Mononuclear cell (primary cell): ENCODE results near the gene DPF3. TPM values are rescaled to one million over a fixed set of nuclear protein-coding genes. Genes with fewer than 3 reads are reported as not detected.

ENCODE experiments used
- H3K27me3 ChIP-seq: 2 replicates; pipeline ENCODE4 v1.6.0; 2011; ENCODE audit warnings: low read length, control low read depth; ENCODE audit not compliant: insufficient read depth
- H3K4me1 ChIP-seq: 2 replicates; pipeline ENCODE4 v1.5.1; 2011; ENCODE audit warnings: mild to moderate bottlenecking, low read length, control low read depth; ENCODE audit not compliant: insufficient read depth
- H3K4me3 ChIP-seq: 2 replicates; pipeline ENCODE4 v1.5.1; 2011; ENCODE audit warnings: mild to moderate bottlenecking, low read length, moderate library complexity
- H3K9me3 ChIP-seq: 2 replicates; pipeline ENCODE4 v1.5.1; 2011; ENCODE audit warnings: low read depth, mild to moderate bottlenecking, control low read depth, low read length
- total RNA-seq: library from RNA; depleted of rRNA; stranded (reverse); fragments of >200 nt; gene quantifications from one replicate; pipeline ENCODE4 v1.2.3, GENCODE V29; 2012

DPF3 gene
- total RNA-seq, 1 donor = 1.3 TPM

- no peaks in the 10 kb centered on the region for H3K9me3 ChIP-seq
- H3K4me1 ChIP-seq = no peaks in the 10 kb centered on the region
- no peak overlapping the region for H3K4me3 ChIP-seq
- no peaks in the 10 kb centered on the region for H3K27me3 ChIP-seq
These were observed 101.7 kb downstream of the DPF3 start for GRCh38 chr14:72792051-72792788.

- no peaks in the 10 kb centered on the region for H3K4me1 ChIP-seq
- H3K27me3 ChIP-seq = no peaks in the 10 kb centered on the region
- no peak overlapping the region for H3K4me3 ChIP-seq
- no peaks in the 10 kb centered on the region for H3K9me3 ChIP-seq
These were observed 102.9 kb downstream of the DPF3 start for GRCh38 chr14:72790887-72791566.

- H3K27me3 ChIP-seq = no peaks in the 10 kb centered on the region
- no peaks in the 10 kb centered on the region for H3K9me3 ChIP-seq
- H3K4me1 ChIP-seq = no peaks in the 10 kb centered on the region
- no peak overlapping the region for H3K4me3 ChIP-seq
These were observed 104.8 kb downstream of the DPF3 start for GRCh38 chr14:72788972-72789728.

GRCh38 chr14:72788255-72788654, 105.6 kb downstream of the DPF3 start:
- no peaks in the 10 kb centered on the region for H3K9me3 ChIP-seq
- H3K27me3 ChIP-seq = no peaks in the 10 kb centered on the region
- H3K4me1 ChIP-seq = no peaks in the 10 kb centered on the region
- H3K4me3 ChIP-seq = no peak overlapping the region

GRCh38 chr14:72787841-72788240, 106.1 kb downstream of the DPF3 start:
- Histone ChIP-seq H3K4me3 (no peak overlapping the region), H3K27me3 (no peaks in the 10 kb centered on the region), H3K9me3 (no peaks in the 10 kb centered on the region), H3K4me1 (no peaks in the 10 kb centered on the region)

GRCh38 chr14:72786378-72787350, 107.2 kb downstream of the DPF3 start:
- H3K4me1 ChIP-seq = no peaks in the 10 kb centered on the region
- H3K9me3 ChIP-seq = no peaks in the 10 kb centered on the region
- H3K27me3 ChIP-seq = no peaks in the 10 kb centered on the region
- no peak overlapping the region for H3K4me3 ChIP-seq

- no peaks in the 10 kb centered on the region for H3K27me3 ChIP-seq
These were observed 110.2 kb downstream of the DPF3 start for GRCh38 chr14:72783741-72784140.

GRCh38 chr14:72782817-72783216, 111.1 kb downstream of the DPF3 start:
- H3K9me3 ChIP-seq = no peaks in the 10 kb centered on the region
- no peak overlapping the region for H3K4me3 ChIP-seq
- no peaks in the 10 kb centered on the region for H3K4me1 ChIP-seq
- no peaks in the 10 kb centered on the region for H3K27me3 ChIP-seq

More at GRCh38 chr14:72783741-72784140, 110.2 kb downstream of the DPF3 start:
- Histone ChIP-seq H3K9me3 (no peaks in the 10 kb centered on the region), H3K4me1 (no peaks in the 10 kb centered on the region), H3K4me3 (no peak overlapping the region)

GRCh38 chr14:72781561-72782508, 112.1 kb downstream of the DPF3 start:
- Histone ChIP-seq H3K4me1 (no peaks in the 10 kb centered on the region), H3K27me3 (no peaks in the 10 kb centered on the region), H3K9me3 (no peaks in the 10 kb centered on the region), H3K4me3 (no peak overlapping the region)

GRCh38 chr14:72780751-72781150, 113.2 kb downstream of the DPF3 start:
- Histone ChIP-seq H3K4me3 (no peak overlapping the region), H3K9me3 (no peaks in the 10 kb centered on the region)

GRCh38 chr14:72779679-72780078, 114.2 kb downstream of the DPF3 start:
- no peaks in the 10 kb centered on the region for H3K4me1 ChIP-seq
- no peaks in the 10 kb centered on the region for H3K9me3 ChIP-seq
- no peaks in the 10 kb centered on the region for H3K27me3 ChIP-seq
- no peak overlapping the region for H3K4me3 ChIP-seq

More at GRCh38 chr14:72780751-72781150, 113.2 kb downstream of the DPF3 start:
- H3K27me3 ChIP-seq = no peaks in the 10 kb centered on the region
- H3K4me1 ChIP-seq = no peaks in the 10 kb centered on the region

GRCh38 chr14:72777636-72778035, 116.3 kb downstream of the DPF3 start:
- Histone ChIP-seq H3K4me3 (no peak overlapping the region), H3K9me3 (no peaks in the 10 kb centered on the region), H3K27me3 (no peaks in the 10 kb centered on the region), H3K4me1 (no peaks in the 10 kb centered on the region)

GRCh38 chr14:72776701-72777261, 117.1 kb downstream of the DPF3 start:
- Histone ChIP-seq H3K27me3 (no peaks in the 10 kb centered on the region), H3K9me3 (no peaks in the 10 kb centered on the region), H3K4me3 (no peak overlapping the region), H3K4me1 (no peaks in the 10 kb centered on the region)
